ENCODE measurements around the gene CFDP1. TPM values are rescaled to one million over a fixed set of nuclear protein-coding genes. Genes with fewer than 3 reads are reported as not detected.

CFDP1 gene
- total RNA-seq, 2 donors from 2014 or later: 25.2 to 33.6 TPM

DNA sequence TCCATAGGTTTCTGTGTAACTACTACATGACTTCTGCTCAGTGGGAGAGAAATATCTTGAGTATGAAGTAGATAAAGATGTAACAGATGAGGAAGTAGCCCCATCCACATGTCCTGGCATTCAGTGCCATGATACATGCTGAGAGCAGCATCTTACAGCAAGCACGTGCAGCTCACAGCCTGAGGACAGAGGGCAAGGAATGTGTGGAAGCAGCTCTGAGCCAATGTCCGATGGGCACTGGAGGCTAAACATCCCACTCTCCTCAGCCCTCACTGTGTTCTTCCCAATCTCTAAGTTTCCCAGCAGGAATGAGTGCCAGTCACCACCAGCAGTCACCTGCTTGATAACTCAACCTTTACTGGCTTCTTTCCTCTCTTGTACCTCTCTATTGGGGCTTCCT lies 40.4 kb downstream of the CFDP1 start:
- Histone ChIP-seq H3K4me3 (no peak overlapping the region), H3K36me3 (peaks cover 22% of the 10 kb centered on the region), H3K9me3 (no peaks in the 10 kb centered on the region), H3K4me1 (peaks cover 0 to 30% of the 10 kb centered on the region in 2 donors), H3K27me3 (no peaks in the 10 kb centered on the region), H3K27ac (peak overlapping the region in 1 of 2 donors; percentile 43)
- no peak for DNase-seq (ENCODE audit: low spot score)
- TF ChIP-seq CTCF (IDR thresholded peaks at IDR 0.05): no peak

DNA sequence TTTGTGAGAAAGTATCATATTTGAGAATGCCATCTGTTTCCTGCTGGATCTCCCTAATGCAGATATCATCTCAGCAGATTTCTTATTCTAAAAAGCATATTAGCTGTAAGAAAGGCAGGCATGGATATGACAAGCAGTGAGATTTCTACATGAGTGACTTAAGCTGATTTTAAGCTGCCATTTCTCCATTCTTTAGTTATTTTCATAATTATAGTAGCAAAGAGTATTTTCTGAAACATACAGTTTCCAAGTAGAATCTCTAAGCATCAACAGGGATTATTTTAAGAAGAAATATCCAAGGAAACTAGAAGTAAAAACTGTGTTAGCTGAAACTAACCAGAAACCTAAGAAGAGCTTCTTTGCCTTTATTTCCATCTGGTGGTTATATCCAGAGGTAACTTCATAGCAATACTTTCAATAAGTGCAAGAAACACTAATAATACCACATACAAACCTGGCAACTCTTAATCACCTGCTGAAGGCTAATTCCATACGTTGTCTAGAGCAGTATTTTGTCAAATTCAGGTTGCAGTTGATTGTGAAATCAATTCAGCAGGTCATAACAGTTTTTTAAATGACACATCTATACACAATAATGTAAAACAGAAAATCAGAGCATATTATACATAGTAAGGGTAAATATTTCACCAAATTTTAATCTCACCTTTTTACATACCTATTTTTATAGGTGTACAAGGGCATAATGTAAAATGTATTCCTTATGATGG lies 42.2 kb downstream of the CFDP1 start:
- Histone ChIP-seq H3K27me3 (no peaks in the 10 kb centered on the region), H3K4me1 (peaks cover 0 to 30% of the 10 kb centered on the region in 2 donors), H3K27ac (no peak overlapping the region), H3K4me3 (no peak overlapping the region), H3K36me3 (peaks cover 22% of the 10 kb centered on the region), H3K9me3 (no peaks in the 10 kb centered on the region)
- no peak for TF ChIP-seq CTCF (IDR thresholded peaks at IDR 0.05)
- DNase-seq (ENCODE audit: low spot score): no peak

GRCh38 chr16:75389096-75389690 lies 44.1 kb downstream of the CFDP1 start:
- peak overlapping the region in 1 of 2 donors; percentile 37 for H3K27ac ChIP-seq
- peaks cover 14% of the 10 kb centered on the region for H3K36me3 ChIP-seq
- no peaks in the 10 kb centered on the region for H3K27me3 ChIP-seq
- H3K4me1 ChIP-seq: peaks cover 0 to 38% of the 10 kb centered on the region in 2 donors
- no peaks in the 10 kb centered on the region for H3K9me3 ChIP-seq
- TF ChIP-seq CTCF (IDR thresholded peaks at IDR 0.05): no peak
- no peak overlapping the region for H3K4me3 ChIP-seq
- DNase-seq (ENCODE audit: low spot score): no peak

DNA sequence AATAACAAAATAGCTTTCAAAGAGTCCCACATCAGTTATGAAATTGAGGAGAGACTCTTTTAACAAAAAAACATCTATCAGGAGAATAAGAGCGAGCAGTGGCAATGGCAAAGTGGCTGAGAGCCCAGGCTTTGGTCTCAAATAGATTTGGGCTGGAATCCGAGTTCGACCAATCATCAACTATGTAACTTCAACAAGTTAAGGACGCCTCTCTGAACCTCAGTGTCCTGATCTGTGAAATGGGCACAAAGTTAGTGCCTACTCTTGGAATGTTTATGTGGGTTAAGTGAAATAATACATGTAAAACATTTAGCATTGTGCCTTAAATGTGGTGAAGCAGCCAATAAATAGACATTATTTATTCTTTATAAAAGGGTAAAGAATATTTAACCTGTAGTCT lies 45.4 kb downstream of the CFDP1 start:
- Histone ChIP-seq H3K27me3 (no peaks in the 10 kb centered on the region), H3K9me3 (no peaks in the 10 kb centered on the region), H3K4me3 (no peak overlapping the region), H3K36me3 (peaks cover 5% of the 10 kb centered on the region), H3K4me1 (peaks cover 0 to 36% of the 10 kb centered on the region in 2 donors), H3K27ac (no peak overlapping the region)
- TF ChIP-seq CTCF (IDR thresholded peaks at IDR 0.05): no peak
- no peak for DNase-seq (ENCODE audit: low spot score)

GRCh38 chr16:75385507-75386152 lies 47.7 kb downstream of the CFDP1 start:
- Histone ChIP-seq H3K4me3 (no peak overlapping the region), H3K27ac (no peak overlapping the region), H3K36me3 (no peaks in the 10 kb centered on the region)

More at GRCh38 chr16:75385507-75386152, 47.7 kb downstream of the CFDP1 start:
- TF ChIP-seq CTCF (IDR thresholded peaks at IDR 0.05): peak; percentile 31 to 75
- DNase-seq (ENCODE audit: low spot score): no peak
- Histone ChIP-seq H3K4me1 (peaks cover 0 to 26% of the 10 kb centered on the region in 2 donors), H3K9me3 (no peaks in the 10 kb centered on the region), H3K27me3 (no peaks in the 10 kb centered on the region)
